ENCODE results near the gene CTSZ. TPM values are rescaled to one million over a fixed set of nuclear protein-coding genes. Genes with fewer than 3 reads are reported as not detected.

Gene CTSZ
- total and polyA plus RNA-seq, 2 experiments from 2014 or later, result 5.0 to 161 TPM

DNA sequence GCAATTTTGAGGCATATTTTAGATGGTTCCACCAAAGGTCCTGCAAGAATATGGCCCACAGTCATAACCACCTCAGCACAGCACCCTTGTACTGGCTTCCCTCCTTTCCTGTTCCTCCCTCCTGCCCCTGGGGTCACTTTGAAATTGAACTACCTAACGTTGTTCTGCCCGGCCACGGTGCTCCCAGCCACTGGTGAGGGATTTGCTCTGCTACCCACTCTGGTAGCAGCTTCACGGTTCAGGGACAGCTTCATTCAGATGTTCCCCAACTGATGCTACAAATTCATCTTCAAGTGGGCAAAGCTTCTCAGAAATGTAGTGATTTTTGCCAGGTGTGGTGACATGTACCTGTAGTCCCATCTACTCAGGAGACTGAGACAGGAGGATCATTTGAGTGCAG lies 33.9 kb downstream of the CTSZ start:
- H3K27ac ChIP-seq, result no peak overlapping the region
- H3K9me2 ChIP-seq (replicated peaks; ENCODE audit: insufficient read depth), result no peaks in the 10 kb centered on the region
- DNase-seq (ENCODE audit: low spot score), result no peak
- H2AFZ ChIP-seq, result no peak overlapping the region
- no peaks in the 10 kb centered on the region for H3K36me3 ChIP-seq (replicated peaks; ENCODE audit: insufficient read depth, low read depth)
- H3K4me3 ChIP-seq, result no peak overlapping the region
- H4K20me1 ChIP-seq (ENCODE audit: insufficient read depth, poor library complexity, severe bottlenecking), result no peaks in the 10 kb centered on the region
- no peak overlapping the region for H3K4me2 ChIP-seq
- TF ChIP-seq, protein P1, sequence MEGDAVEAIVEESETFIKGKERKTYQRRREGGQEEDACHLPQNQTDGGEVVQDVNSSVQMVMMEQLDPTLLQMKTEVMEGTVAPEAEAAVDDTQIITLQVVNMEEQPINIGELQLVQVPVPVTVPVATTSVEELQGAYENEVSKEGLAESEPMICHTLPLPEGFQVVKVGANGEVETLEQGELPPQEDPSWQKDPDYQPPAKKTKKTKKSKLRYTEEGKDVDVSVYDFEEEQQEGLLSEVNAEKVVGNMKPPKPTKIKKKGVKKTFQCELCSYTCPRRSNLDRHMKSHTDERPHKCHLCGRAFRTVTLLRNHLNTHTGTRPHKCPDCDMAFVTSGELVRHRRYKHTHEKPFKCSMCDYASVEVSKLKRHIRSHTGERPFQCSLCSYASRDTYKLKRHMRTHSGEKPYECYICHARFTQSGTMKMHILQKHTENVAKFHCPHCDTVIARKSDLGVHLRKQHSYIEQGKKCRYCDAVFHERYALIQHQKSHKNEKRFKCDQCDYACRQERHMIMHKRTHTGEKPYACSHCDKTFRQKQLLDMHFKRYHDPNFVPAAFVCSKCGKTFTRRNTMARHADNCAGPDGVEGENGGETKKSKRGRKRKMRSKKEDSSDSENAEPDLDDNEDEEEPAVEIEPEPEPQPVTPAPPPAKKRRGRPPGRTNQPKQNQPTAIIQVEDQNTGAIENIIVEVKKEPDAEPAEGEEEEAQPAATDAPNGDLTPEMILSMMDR (IDR thresholded peaks at IDR 0.05; ENCODE audit: poor library complexity), result no peak
- TF ChIP-seq EZH2phosphoT487 (IDR thresholded peaks at IDR 0.05; ENCODE audit: low read depth, severe bottlenecking, unreplicated experiment) (no peak), EZH2 (IDR thresholded peaks at IDR 0.05; ENCODE audit: borderline replicate concordance) (no peak)
- 86% methylated on average over 4 of the region's 4 CpGs for WGBS (ENCODE audit: low lambda C conversion rate, missing lambda C conversion rate)
- H3K9me3 ChIP-seq (ENCODE audit: low read depth), result no peaks in the 10 kb centered on the region
- H3K27me3 ChIP-seq, result no peaks in the 10 kb centered on the region
- no peaks in the 10 kb centered on the region for H3K79me2 ChIP-seq
- no peaks in the 10 kb centered on the region for H3K4me1 ChIP-seq (ENCODE audit: insufficient read depth)

GRCh38 chr20:58971429-58971828 lies 35.6 kb downstream of the CTSZ start:
- TF ChIP-seq EZH2phosphoT487 (IDR thresholded peaks at IDR 0.05; ENCODE audit: low read depth, severe bottlenecking, unreplicated experiment) (no peak), EZH2 (IDR thresholded peaks at IDR 0.05; ENCODE audit: borderline replicate concordance) (no peak)
- TF ChIP-seq, protein P1 (IDR thresholded peaks at IDR 0.05; ENCODE audit: poor library complexity), result no peak
- no peak overlapping the region for H3K4me3 ChIP-seq
- no peaks in the 10 kb centered on the region for H3K27me3 ChIP-seq
- H4K20me1 ChIP-seq (ENCODE audit: insufficient read depth, poor library complexity, severe bottlenecking), result no peaks in the 10 kb centered on the region
- H3K4me2 ChIP-seq, result no peak overlapping the region
- no peaks in the 10 kb centered on the region for H3K9me2 ChIP-seq (replicated peaks; ENCODE audit: insufficient read depth)
- no peak overlapping the region for H2AFZ ChIP-seq
- no peaks in the 10 kb centered on the region for H3K4me1 ChIP-seq (ENCODE audit: insufficient read depth)
- 83% methylated on average over 6 of the region's 6 CpGs for WGBS (ENCODE audit: low lambda C conversion rate, missing lambda C conversion rate)
- H3K36me3 ChIP-seq (replicated peaks; ENCODE audit: insufficient read depth, low read depth), result no peaks in the 10 kb centered on the region
- no peak overlapping the region for H3K27ac ChIP-seq
- DNase-seq (ENCODE audit: low spot score), result no peak
- H3K79me2 ChIP-seq, result no peaks in the 10 kb centered on the region
- no peaks in the 10 kb centered on the region for H3K9me3 ChIP-seq (ENCODE audit: low read depth)

GRCh38 chr20:58970146-58970545 lies 36.9 kb downstream of the CTSZ start:
- WGBS (ENCODE audit: low lambda C conversion rate, missing lambda C conversion rate), result 86% methylated on average over 1 of the region's 1 CpG
- H3K27ac ChIP-seq, result no peak overlapping the region

More at GRCh38 chr20:58970146-58970545, 36.9 kb downstream of the CTSZ start:
- Histone ChIP-seq H3K27me3 (no peaks in the 10 kb centered on the region), H3K4me2 (no peak overlapping the region), H3K9me3 (ENCODE audit: low read depth) (no peaks in the 10 kb centered on the region), H3K36me3 (replicated peaks; ENCODE audit: insufficient read depth, low read depth) (no peaks in the 10 kb centered on the region), H3K9me2 (replicated peaks; ENCODE audit: insufficient read depth) (no peaks in the 10 kb centered on the region), H3K4me3 (no peak overlapping the region), H3K79me2 (no peaks in the 10 kb centered on the region), H4K20me1 (ENCODE audit: insufficient read depth, poor library complexity, severe bottlenecking) (no peaks in the 10 kb centered on the region), H3K4me1 (ENCODE audit: insufficient read depth) (no peaks in the 10 kb centered on the region), H2AFZ (no peak overlapping the region)
- TF ChIP-seq EZH2phosphoT487 (IDR thresholded peaks at IDR 0.05; ENCODE audit: low read depth, severe bottlenecking, unreplicated experiment) (no peak), EZH2 (IDR thresholded peaks at IDR 0.05; ENCODE audit: borderline replicate concordance) (no peak)
- TF ChIP-seq, protein P1 (IDR thresholded peaks at IDR 0.05; ENCODE audit: poor library complexity), result no peak
- no peak for DNase-seq (ENCODE audit: low spot score)
